DOHH2 (cell line): ENCODE measurements around the gene STXBP2.

Experiments
- H3F3A ChIP-seq: fragments of 200-600 bp; sonication (generic), shearing (Covaris generic); 2 replicates; pipeline ENCODE4 v1.6.0; 2016; ENCODE audit warnings: antibody characterized with exemption, mild to moderate bottlenecking; ENCODE audit not compliant: control insufficient read depth, insufficient read depth
- H3K27ac ChIP-seq: fragments of 200-600 bp; sonication (generic); 2 replicates; pipeline ENCODE4 v1.5.1; 2014; ENCODE audit warnings: low read depth, mild to moderate bottlenecking, low read length, moderate library complexity
- H3K27me3 ChIP-seq: fragments of 200-600 bp; sonication (generic); 2 replicates; pipeline ENCODE4 v1.6.1; 2014; ENCODE audit warnings: mild to moderate bottlenecking, low read length, mixed read lengths; ENCODE audit not compliant: control insufficient read depth
- H3K36me3 ChIP-seq: fragments of 200-600 bp; sonication (generic); 2 replicates; pipeline ENCODE4 v1.6.1; 2014; ENCODE audit warnings: mild to moderate bottlenecking, low read length, moderate library complexity, mixed read lengths; ENCODE audit not compliant: control insufficient read depth
- H3K4me1 ChIP-seq: fragments of 200-600 bp; sonication (generic); 2 replicates; pipeline ENCODE4 v1.6.1; 2014; ENCODE audit warnings: mild to moderate bottlenecking, low read length, mixed read lengths; ENCODE audit not compliant: control insufficient read depth
- H3K4me2 ChIP-seq: fragments of 200-600 bp; sonication (generic); 2 replicates; pipeline ENCODE4 v1.6.0; 2014; ENCODE audit warnings: mild to moderate bottlenecking, low read length, moderate library complexity
- H3K4me3 ChIP-seq: fragments of 200-600 bp; sonication (generic); 2 replicates; pipeline ENCODE4 v1.5.1; 2014; ENCODE audit warnings: mild to moderate bottlenecking, low read length, mixed read lengths
- H3K79me2 ChIP-seq: fragments of 200-600 bp; sonication (generic); 2 replicates; pipeline ENCODE4 v1.6.1; 2014; ENCODE audit warnings: mild to moderate bottlenecking, low read length, mixed read lengths; ENCODE audit not compliant: control insufficient read depth
- H3K9me2 ChIP-seq: fragments of 200-600 bp; sonication (generic); replicated peaks from 2 replicates; pipeline ENCODE4 v1.6.1; 2014; ENCODE audit warnings: mild to moderate bottlenecking, low read length, mixed read lengths; ENCODE audit not compliant: control insufficient read depth
- H3K9me3 ChIP-seq: fragments of 200-600 bp; sonication (generic); 2 replicates; pipeline ENCODE4 v1.6.1; 2014; ENCODE audit warnings: antibody characterized with exemption, low read length, mixed read lengths; ENCODE audit not compliant: control insufficient read depth, insufficient read depth
- H4K20me1 ChIP-seq: fragments of 200-600 bp; sonication (generic); 2 replicates; pipeline ENCODE4 v1.6.0; 2014; ENCODE audit warnings: low read depth, mild to moderate bottlenecking, antibody characterized with exemption, low read length, moderate library complexity; ENCODE audit not compliant: control insufficient read depth, insufficient read depth
- EZH2phosphoT487 ChIP-seq: fragments of 200-600 bp; sonication (generic); IDR thresholded peaks from 2 replicates; pipeline ENCODE4 v1.6.1; 2017; ENCODE audit warnings: borderline replicate concordance, mild to moderate bottlenecking, antibody characterized with exemption, low read length, moderate library complexity, mixed read lengths
- TF ChIP-seq, protein P1 (sequence below): fragments of 200-600 bp; sonication (generic); IDR thresholded peaks from one replicate; pipeline ENCODE4 v1.5.1; 2014; ENCODE audit warnings: antibody characterized with exemption, mild to moderate bottlenecking, low read depth, low read length; ENCODE audit not compliant: poor library complexity, severe bottlenecking

The STXBP2 gene

DNA sequence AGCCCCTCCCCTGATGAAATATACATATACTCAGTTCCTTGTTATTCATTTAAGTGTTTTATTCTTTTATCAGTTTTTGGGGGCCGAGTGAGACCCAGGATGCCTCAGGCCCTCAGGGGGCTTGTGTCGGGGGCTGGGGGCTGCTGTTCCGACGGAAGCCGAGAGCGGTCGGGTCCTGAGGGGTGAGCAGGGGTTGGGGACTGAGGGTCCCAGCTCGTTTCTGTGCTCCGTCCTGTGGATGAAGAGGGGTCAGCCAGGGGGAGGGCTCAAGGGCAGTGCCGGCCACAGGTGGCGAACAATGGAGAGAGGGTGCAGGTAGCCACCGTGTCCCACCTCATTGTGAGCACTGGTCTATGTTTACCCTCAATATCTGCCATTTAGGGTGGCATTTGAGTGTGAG is 5.3 kb upstream of the STXBP2 start:
- Histone ChIP-seq H3K4me1 (peaks cover 35% of the 10 kb centered on the region), H3F3A (no peaks in the 10 kb centered on the region), H3K4me3 (no peak overlapping the region), H3K36me3 (peaks cover 12% of the 10 kb centered on the region), H3K9me2 (no peaks in the 10 kb centered on the region), H3K79me2 (peaks cover 53% of the 10 kb centered on the region), H3K27me3 (no peaks in the 10 kb centered on the region), H4K20me1 (no peaks in the 10 kb centered on the region), H3K27ac (no peak overlapping the region), H3K4me2 (no peak overlapping the region), H3K9me3 (no peaks in the 10 kb centered on the region)
- TF ChIP-seq, protein P1, sequence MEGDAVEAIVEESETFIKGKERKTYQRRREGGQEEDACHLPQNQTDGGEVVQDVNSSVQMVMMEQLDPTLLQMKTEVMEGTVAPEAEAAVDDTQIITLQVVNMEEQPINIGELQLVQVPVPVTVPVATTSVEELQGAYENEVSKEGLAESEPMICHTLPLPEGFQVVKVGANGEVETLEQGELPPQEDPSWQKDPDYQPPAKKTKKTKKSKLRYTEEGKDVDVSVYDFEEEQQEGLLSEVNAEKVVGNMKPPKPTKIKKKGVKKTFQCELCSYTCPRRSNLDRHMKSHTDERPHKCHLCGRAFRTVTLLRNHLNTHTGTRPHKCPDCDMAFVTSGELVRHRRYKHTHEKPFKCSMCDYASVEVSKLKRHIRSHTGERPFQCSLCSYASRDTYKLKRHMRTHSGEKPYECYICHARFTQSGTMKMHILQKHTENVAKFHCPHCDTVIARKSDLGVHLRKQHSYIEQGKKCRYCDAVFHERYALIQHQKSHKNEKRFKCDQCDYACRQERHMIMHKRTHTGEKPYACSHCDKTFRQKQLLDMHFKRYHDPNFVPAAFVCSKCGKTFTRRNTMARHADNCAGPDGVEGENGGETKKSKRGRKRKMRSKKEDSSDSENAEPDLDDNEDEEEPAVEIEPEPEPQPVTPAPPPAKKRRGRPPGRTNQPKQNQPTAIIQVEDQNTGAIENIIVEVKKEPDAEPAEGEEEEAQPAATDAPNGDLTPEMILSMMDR: no peak
- no peak for TF ChIP-seq EZH2phosphoT487

DNA sequence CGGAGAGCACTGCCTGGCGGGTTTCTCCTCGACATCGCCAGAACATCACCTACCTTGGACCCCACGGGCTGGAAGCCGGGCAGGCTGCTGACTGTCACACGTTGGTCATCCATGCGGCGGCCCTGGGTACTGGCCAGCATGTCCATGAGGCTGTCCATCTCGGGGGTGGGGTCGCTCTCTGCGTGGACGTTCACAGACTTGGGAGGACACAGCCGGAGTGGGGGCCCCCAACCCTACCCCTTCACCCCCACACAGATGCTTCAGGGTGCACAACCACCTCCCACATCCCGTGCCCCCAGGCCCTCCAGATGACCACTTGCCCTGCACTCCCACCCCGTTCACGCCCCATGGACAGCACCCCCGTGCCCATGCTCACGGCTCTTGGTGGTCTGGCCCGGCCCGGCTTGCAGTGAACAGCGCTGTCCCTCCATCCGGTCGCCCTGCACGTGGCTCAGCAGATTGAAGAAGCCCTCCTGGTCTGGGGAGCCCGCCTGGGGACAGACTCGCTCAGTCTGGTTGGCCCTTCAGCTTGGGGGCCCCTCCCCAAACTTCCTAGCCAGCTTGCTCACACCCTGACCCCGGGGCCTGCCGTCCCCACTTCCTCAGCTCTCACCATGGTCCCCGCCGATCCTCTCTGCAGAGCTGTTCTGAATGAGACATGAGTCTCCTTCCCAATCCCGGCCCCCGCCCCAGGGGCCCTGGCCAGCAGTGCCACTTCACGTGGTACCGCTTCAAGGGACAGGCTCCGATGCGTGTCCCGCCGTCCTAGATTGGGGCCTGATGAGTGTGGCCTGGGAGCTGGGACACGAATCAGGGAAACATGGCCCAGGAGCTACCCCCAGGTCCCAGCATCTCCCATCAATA is 4.3 kb upstream of the STXBP2 start:
- Histone ChIP-seq H4K20me1 (no peaks in the 10 kb centered on the region), H3K9me3 (no peaks in the 10 kb centered on the region), H3K4me2 (no peak overlapping the region), H3K4me3 (no peak overlapping the region), H3K36me3 (peaks cover 3% of the 10 kb centered on the region), H3K27ac (no peak overlapping the region), H3K4me1 (peaks cover 39% of the 10 kb centered on the region), H3K9me2 (no peaks in the 10 kb centered on the region), H3K27me3 (no peaks in the 10 kb centered on the region), H3F3A (no peaks in the 10 kb centered on the region), H3K79me2 (peaks cover 48% of the 10 kb centered on the region)
- no peak for TF ChIP-seq EZH2phosphoT487
- TF ChIP-seq, protein P1: no peak

DNA sequence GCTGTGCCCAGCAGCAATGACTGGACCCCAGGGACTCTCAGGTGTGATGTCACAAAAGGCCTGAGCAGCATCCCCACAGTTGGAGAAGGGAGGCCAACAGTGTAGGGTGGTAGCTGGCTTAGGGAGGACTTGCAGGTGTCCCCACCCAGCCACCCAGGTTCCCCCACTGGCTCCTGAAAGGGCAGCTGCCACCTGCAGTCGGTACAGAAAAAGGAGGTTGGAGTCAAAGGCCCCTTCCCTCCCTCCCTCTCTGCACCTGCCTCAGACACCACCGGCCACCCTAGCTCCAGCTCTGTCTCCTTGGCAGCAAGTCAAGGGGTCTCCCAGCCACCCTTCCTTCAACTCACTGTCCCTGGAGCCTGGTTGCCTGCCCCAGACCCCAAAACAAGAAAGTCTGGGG is 3.2 kb upstream of the STXBP2 start, which contains the start of gene PCP2:
PCP2 (minus strand) TSS at position 22 of the 400 bp plus-strand sequence. CDS start 262 bp downstream, outside the sequence.
- Histone ChIP-seq H3F3A (no peaks in the 10 kb centered on the region), H3K27me3 (no peaks in the 10 kb centered on the region), H3K4me2 (no peak within 1 kb of the TSS), H3K79me2 (peaks cover 45% of the 10 kb centered on the region), H3K27ac (no peak within 1 kb of the TSS), H3K9me2 (no peaks in the 10 kb centered on the region), H3K4me1 (peaks cover 33% of the 10 kb centered on the region), H3K4me3 (no peak within 1 kb of the TSS), H3K36me3 (no peaks in the 10 kb centered on the region; the same call in 1 of the 2 replicates), H4K20me1 (no peaks in the 10 kb centered on the region), H3K9me3 (no peaks in the 10 kb centered on the region)
- TF ChIP-seq, protein P1: no peak
- no peak for TF ChIP-seq EZH2phosphoT487
